Stimulated activated CD4-positive, alpha-beta T cell treated with anti-CD3 and anti-CD28 coated beads, TNF-alpha, amount 100 ng/mL, for 48 hours (primary cell): Measurements from ENCODE around the gene OTUD3.
"Not testable (repeated sequence)": the region's sequence is repeated elsewhere in the genome, so short reads cannot be mapped to it uniquely, and the experiment has no call there.

ENCODE experiments used
- DNase-seq, 3 donors: peaks; one replicate each; pipeline ENCODE4 v3.0.0-alpha.2; 2020; ENCODE audit warnings: low read depth in 3 of 3

The OTUD3 gene

DNA sequence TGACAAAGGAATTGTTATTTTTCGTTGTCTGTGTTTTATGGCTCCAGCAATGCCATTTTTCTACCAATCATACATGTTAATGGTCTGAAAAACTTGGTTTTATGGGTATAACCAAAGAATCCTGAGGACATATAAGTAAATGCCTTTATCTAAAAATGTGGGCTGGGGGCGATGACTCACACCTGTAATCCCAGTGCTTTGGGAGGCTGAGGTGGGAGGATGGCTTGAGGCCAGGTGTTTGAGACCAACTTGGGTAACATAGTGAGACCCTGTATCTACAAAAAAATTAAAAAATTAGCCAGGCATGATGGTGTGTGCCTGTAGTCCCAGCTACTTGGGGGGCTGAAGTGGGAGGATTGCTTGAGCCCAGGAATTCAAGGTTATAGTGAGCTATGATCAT, 12.7 kb upstream of the OTUD3 start:
- DNase-seq = not testable (repeated sequence)

GRCh38 chr1:19869929-19870328, 12.3 kb upstream of the OTUD3 start:
- no peak for DNase-seq

GRCh38 chr1:19872190-19872589, 10.0 kb upstream of the OTUD3 start:
- DNase-seq = no peak

- no peak for DNase-seq
Observed at GRCh38 chr1:19877181-19877750, 4.9 kb upstream of the OTUD3 start.

DNA sequence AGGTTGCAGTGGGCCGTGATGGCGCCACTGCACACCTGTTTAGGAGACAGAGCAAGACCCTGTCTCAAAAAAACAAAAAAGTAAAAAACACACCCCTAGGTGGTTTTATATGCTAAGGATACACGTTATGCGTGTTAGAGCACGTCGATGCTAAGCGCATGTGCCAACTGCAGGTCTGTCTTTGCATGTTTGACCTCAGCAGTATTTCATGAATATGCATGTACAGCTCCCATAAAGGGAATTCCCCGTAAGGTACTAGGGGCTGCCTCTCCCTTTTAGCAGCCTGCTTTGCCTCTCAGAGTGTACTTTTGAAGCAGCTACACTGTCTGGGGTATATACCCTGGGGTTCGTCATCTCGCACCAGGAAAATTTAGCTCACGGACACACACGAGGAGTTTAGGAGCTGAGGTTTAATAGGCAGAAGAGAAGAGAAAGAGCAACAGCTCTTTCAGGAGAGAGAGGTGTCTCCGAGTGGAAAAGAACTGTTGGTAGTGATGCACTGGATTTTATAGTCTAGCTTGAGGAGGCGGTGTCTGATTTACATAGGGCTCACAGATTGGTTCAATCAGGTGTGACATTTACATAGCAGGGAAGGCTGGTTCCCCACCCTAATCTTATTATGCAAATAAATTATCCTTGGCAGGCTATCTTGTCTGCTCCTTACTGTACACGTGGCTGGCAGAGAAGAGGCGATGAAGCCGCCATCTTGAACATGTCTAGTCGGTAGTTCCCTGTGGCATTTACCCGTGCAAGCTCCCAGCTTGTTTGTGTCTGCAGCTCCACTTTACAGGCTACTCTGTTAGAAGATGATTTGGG, 4.2 kb upstream of the OTUD3 start:
- no peak for DNase-seq

- DNase-seq = no peak
Observed at GRCh38 chr1:19878637-19878985, 3.6 kb upstream of the OTUD3 start.

DNA sequence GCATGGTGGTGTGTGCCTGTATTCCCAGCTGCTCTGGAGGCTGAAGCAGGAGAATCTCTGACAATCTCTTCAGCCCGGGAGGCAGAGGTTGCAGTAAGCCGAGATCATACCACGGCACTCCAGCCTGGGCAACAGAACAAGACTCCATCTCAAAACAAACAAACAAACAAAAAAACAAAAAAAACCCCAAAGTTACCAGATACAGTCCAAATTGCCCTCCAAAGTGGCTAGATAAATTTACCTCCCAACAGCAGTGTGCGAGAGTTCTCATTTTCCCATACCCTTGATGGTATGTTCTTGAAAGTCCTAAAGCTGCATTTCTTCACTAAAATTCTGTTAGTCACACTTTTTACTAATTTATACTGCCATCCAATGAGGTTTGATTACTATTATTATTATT, 3.0 kb upstream of the OTUD3 start:
- DNase-seq = no peak

DNA sequence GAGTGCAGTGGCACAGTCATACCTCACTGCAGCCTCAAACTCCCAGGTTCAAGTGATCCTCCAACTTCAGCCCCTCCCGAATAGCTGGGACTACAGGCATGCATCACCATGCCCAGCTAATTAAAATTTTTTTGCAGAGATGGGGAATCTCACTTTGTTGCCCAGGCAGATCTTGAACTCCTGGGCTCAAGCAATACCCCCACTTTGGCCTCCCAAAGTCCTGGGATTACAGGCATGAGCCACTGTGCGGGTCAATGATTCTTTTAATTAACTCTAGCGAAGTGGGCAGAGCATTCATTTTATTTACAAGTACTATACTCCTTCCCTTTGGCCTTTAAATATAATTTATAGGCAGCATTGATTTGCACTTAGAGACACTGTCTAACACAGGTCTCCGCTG, 2.5 kb upstream of the OTUD3 start:
- no peak for DNase-seq

DNA sequence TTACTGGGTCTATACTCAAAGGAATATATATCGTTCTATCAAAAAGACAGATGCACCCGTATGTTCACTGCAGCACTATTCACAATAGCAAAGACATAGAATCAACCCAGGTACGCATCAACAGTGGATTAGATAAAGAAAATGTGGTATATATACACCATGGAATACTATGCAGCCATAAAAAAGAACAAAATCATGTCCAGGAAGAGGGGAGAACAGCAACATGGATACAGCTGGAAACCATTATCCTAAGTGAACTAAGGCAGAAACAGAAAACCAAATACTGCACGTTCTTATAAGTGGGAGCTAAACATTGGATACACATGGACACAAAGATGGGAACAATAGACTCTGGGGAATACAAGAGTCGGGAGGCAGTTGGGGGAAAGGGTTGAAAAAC, 1.4 kb upstream of the OTUD3 start:
- not testable (repeated sequence) for DNase-seq

DNA sequence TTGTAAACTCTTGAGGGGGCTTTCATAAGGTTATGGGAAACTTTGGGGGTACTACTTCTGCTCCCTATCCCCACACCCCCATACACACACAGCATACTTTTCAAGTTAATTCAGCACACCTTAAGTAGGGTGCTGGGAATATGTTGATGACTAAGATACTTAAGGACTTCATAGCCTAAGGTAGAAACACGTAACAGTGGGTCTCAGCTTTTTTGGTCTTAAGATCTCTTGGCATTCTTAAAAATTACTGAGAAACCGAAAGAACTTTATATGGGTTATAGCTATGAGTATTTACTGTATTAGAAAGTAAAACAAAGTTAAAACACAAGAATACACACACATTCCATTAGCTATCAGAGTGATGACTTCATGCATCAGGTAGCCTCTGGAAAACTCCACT, 2.1 kb downstream of the OTUD3 start:
- DNase-seq = no peak

GRCh38 chr1:19885821-19886220, 3.6 kb downstream of the OTUD3 start:
- DNase-seq = no peak

DNA sequence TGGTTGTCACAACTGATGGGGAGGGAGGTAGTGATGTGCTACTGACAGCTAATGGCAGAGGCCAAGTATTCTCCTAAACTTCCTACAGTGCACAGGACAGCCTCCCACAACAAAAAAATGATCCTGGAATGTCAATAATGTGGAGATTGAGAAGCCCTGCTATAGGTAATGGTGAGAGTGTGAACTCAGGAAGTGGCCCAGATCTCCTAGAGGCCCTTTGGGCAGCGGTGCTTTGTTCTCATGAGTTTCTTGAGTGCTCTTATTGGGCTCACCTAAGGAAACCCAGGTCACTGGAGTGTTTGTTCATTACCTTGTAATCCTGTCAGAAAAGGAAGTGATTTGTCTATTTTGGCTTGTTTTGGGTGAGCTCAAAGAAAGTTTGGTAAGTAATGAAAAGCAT, 5.9 kb downstream of the OTUD3 start:
- DNase-seq = no peak

- DNase-seq = no peak
Observed at GRCh38 chr1:19889656-19890055, 7.5 kb downstream of the OTUD3 start.

DNA sequence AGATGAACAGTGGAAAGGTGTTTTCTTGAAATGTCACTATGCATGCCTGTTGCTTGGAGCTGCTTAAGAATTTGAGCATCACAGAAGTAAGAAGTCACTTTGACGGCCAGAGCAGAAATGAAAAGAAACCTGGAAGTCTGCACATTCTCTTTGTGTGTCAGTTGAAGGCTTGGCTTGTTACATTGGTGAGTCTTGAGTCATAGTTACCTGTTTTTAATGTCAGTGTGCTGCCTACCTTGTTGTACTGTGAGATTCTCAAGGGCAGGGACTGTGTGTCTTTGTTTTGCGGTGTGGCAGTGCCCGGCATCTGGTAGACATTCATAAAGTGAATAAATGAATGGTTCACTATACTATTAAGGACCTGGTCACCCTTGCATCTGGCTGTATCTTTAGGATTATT, 9.9 kb downstream of the OTUD3 start:
- no peak for DNase-seq

- DNase-seq = no peak
Observed at GRCh38 chr1:19892628-19893168, 10.5 kb downstream of the OTUD3 start.

DNA sequence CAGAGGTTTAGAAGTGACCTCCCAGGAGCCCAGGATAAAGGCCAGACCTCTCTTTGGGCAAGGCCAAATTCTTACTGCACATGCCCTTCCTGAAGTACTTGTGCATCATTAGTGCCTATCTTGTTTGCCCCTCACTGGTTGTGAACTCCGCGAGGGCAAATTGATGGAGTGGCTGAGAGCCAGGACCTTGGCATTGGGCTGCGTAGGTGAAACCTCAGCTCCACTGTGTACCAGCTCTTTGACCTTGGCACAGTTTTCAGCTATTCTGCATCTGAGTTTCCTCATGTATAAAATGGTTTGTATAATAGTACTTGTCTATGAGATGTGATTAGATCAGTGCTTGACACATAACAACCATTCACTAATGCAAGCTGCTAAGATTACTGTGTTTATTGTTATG, 11.5 kb downstream of the OTUD3 start:
- DNase-seq = no peak

GRCh38 chr1:19894218-19894617, 12.0 kb downstream of the OTUD3 start:
- DNase-seq = no peak

GRCh38 chr1:19901653-19902052, 19.5 kb downstream of the OTUD3 start:
- DNase-seq = no peak

DNA sequence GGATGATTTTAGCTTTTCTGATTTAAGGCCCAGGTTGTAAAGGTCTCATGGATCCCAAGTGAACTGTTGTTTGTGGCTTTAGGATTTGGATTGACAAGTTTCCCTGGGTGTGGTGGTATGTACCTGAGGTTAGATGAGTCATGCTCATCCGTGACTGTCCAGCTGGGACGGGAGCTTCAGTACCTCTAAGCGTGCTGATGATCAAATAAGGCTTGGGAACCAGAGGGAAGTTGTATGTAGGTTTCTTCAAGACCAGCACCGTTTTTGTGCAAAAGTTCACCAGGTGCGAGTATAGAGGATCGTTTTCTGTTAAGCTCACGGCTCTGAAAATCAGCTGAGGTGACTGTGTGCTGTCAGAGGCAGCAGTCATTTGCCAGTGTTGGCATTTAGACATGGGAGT, 21.4 kb downstream of the OTUD3 start:
- DNase-seq = no peak

GRCh38 chr1:19907456-19907855, 25.3 kb downstream of the OTUD3 start:
- no peak for DNase-seq

- DNase-seq = no peak
Observed at GRCh38 chr1:19909392-19909791, 27.2 kb downstream of the OTUD3 start.

- no peak for DNase-seq
Observed at GRCh38 chr1:19909971-19910370, 27.8 kb downstream of the OTUD3 start.

- DNase-seq = no peak
Observed at GRCh38 chr1:19910650-19911049, 28.5 kb downstream of the OTUD3 start.

DNA sequence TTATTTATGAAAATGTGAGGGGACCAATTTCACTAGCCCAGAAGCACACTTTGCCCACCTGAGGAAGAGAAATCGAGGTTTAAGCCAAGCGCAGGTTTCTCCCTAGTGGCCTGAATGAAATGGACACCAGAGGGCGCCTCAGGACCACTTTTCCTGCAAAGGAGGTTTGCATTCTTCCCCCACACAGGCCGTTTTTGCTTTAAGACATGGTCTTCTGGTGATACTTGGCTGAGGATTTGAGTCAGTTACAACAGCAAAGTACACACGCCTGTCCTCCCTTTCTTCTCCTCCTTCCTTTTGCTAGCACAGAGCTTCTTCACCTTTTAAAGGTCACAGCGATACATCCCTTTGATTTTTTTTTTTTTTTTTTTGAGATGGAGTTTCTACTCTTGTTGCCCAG, 35.9 kb downstream of the OTUD3 start:
- DNase-seq = peak; percentile 46 to 75 (median 72)
